ENCODE results near the gene LACTB.

- TF ChIP-seq PRDM15 (CRISPR knock-in tag; IDR thresholded peaks at IDR 0.05) (no peak), ARID4B (CRISPR knock-in tag; IDR thresholded peaks at IDR 0.05; ENCODE audit: borderline replicate concordance) (no peak), CTCF (IDR thresholded peaks at IDR 0.05) (no peak), ELF4 (CRISPR knock-in tag; IDR thresholded peaks at IDR 0.05; ENCODE audit: low read depth) (no peak), MLX (CRISPR knock-in tag; IDR thresholded peaks at IDR 0.05) (no peak), ZNF671 (CRISPR knock-in tag; IDR thresholded peaks at IDR 0.05) (no peak), PRRX2 (CRISPR knock-in tag; IDR thresholded peaks at IDR 0.05) (no peak)
Measured at GRCh38 chr15:63135804-63136203, 14.1 kb downstream of the LACTB start.
